HG02981 (cell line): ENCODE data around the gene DDX42.
A peak's percentile ranks its signal among the peaks of the same experiment; 100 is the strongest.

Experiments used
- ATAC-seq: cut with Tn5 transposase; IDR thresholded peaks from one replicate; pipeline ENCODE4 v1.9.1; 2021; ENCODE audit warnings: mild to moderate bottlenecking, moderate library complexity; ENCODE audit not compliant: unreplicated experiment

The DDX42 gene

GRCh38 chr17:63821804-63822203 is 47.8 kb downstream of the DDX42 start:
- no peak for ATAC-seq

GRCh38 chr17:63822537-63822936 is 48.6 kb downstream of the DDX42 start:
- ATAC-seq: no peak

GRCh38 chr17:63823659-63824331 is 49.8 kb downstream of the DDX42 start:
- no peak for ATAC-seq

- no peak for ATAC-seq
Measured at GRCh38 chr17:63824362-63824761, 50.4 kb downstream of the DDX42 start.

- ATAC-seq: no peak
Measured at GRCh38 chr17:63826468-63827001, 52.6 kb downstream of the DDX42 start.

- ATAC-seq: peak; percentile 89
Measured at GRCh38 chr17:63827002-63827800, 53.2 kb downstream of the DDX42 start, which contains the start of the genes FTSJ3 and PSMC5. Gene FTSJ3, minus strand, starts transcription at chr17:63827663. Its CDS starts 761 bp downstream, at chr17:63826902. Gene PSMC5, plus strand, starts transcription at chr17:63827431. Its CDS starts 60 bp downstream, at chr17:63827491.

- no peak for ATAC-seq
Measured at GRCh38 chr17:63827801-63828221, 53.8 kb downstream of the DDX42 start.

DNA sequence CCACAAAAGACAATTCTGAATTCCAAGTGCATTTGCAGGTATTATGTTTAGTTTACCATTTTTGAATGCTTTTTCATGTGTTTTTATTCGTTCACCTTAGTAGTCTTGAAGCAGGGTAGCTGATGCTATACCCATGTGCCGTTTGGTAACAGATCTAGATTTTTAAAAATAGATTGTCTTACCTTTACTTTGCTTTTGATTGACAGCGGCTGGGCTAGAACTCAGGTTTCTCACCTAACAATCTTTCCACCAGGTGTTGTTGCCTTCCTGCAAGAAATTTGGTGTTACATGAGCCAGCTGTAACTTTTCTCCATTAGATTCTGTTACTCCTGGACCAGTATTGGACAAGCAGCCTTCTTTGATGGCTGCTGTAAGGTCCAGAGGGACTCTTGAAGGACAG is 55.0 kb downstream of the DDX42 start:
- no peak for ATAC-seq

DNA sequence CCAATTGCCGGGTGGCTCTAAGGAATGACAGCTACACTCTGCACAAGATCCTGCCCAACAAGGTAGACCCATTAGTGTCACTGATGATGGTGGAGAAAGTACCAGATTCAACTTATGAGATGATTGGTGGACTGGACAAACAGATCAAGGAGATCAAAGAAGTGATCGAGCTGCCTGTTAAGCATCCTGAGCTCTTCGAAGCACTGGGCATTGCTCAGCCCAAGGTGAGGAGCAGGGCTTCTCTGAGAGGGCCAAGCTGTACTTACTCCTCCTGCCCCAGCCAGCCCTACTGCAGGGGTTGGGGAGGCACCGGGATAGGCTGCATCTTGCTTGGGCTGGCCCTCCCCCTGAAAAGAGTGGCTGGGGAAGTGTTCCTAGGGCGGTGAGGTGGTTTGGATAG is 56.3 kb downstream of the DDX42 start:
- ATAC-seq: no peak

DNA sequence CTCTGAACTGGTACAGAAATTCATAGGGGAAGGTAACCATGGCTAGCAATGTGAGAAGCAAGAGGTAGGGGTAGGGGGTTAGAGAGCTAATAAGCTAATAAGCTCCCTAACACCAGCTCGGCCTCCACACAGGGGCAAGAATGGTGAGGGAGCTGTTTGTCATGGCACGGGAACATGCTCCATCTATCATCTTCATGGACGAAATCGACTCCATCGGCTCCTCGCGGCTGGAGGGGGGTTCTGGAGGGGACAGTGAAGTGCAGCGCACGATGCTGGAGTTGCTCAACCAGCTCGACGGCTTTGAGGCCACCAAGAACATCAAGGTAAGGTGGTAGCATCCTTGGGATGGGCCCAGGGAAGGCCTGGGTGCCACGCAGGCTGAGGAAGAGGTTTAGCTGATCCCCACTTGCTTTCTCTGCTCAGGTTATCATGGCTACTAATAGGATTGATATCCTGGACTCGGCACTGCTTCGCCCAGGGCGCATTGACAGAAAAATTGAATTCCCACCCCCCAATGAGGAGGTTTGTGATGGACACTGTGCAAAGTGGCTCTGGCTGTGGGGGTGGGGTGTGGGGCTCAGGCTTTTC is 57.0 kb downstream of the DDX42 start:
- no peak for ATAC-seq

GRCh38 chr17:63831505-63831904 is 57.5 kb downstream of the DDX42 start:
- no peak for ATAC-seq

DNA sequence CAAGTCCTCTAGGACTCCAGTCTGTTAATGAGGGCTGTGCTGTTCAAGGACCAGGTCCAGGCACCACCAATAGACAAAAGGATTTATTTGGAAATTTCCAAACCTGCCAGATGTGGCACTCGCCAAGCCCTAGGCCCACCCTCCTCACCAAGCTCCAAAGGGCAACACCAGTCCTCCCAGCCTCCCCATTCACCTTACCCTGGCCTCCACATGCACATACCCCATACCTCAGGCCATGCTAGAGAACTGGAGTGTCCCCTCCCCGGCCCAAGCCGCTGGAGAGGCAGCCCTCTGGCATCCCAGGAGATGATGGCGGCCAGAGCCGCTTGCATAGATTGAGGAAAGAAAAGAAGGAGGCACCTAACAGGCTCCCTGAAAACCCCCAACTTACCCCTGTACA is 58.0 kb downstream of the DDX42 start:
- no peak for ATAC-seq

- ATAC-seq: no peak
Measured at GRCh38 chr17:63832455-63832854, 58.5 kb downstream of the DDX42 start.

- no peak for ATAC-seq
Measured at GRCh38 chr17:63833026-63833740, 59.2 kb downstream of the DDX42 start.

DNA sequence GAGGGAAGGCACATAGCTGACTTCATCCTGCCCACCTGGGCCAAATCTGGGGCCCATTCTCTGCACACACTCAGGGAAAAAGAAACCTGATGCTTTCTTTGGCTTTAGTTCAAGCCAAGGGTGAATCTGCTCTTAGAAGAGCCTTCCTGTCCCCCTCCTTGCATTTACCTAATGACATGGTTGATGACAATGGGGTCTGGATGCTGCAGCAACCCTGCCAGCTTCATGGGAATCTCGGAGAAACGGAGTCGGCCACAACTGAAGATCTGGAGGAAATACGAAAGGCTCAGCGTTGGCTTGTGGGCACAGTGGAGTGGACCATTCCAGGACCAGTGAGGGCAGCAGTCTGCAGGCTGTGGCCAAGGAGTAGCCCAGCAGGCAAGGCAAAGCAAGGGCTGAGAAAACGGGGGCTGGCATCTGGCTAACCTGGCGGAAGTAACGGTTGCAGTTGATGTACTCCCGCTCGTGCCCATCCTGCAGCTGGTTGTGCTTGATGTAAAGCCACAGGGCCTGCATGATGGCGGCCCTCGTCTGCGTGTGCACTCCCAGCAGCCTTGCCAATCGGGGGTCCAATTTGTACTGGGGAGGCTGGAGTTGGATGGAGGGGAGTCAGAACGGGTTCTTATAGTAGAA is 59.9 kb downstream of the DDX42 start:
- no peak for ATAC-seq

- peak; percentile 54 for ATAC-seq
Measured at GRCh38 chr17:63834431-63835166, 60.6 kb downstream of the DDX42 start.

DNA sequence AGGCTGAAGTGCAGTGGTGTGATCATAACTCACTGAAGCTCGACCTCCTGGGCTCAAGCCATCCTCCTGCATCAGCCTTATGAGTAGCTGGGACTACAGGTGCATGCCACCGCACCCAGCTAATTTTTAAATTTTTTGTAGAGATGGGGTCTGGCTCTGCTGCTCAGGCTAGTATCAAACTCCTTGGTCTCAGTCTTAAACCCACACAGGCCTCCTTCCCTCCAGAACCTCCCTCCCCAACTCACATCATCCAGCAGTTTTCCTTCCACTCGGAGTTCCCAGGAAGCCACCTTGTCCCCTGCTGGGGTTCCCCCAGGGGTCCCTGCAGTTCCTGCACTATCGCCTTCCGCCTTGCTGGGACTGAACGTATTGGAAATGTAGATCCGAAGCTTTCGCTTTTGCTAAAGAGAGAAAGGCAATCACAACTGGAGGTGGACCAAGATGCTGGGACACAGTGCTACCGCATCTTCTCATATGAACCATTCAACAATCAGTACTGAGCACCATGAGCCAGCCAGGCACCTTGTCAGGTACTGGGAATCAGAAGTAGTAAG is 61.3 kb downstream of the DDX42 start:
- no peak for ATAC-seq

GRCh38 chr17:63836811-63837210 is 62.8 kb downstream of the DDX42 start:
- no peak for ATAC-seq

DNA sequence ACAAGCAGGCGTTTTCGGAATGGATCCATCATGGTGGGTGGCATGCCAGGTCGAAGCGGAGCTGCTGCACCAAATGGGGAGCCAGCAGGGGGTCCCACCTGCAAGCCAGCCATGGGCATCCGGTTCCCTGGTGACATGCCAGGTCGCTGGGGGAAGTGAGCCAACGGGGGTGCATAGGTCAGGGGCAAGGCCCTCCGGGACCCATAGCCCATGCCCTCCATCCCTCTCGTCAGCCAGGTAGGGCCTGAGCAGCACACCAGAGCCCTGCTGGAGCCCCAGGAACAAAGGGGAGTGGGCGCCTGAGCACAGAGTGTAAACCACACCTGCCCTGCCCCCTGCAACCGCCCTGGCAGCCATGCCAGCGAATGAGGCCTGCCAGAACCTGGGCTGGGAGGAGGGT is 63.5 kb downstream of the DDX42 start:
- ATAC-seq: no peak
